ENCODE measurements around the gene FRAT1. TPM values are rescaled to one million over a fixed set of nuclear protein-coding genes. Genes with fewer than 3 reads are reported as not detected.

FRAT1 gene
- total RNA-seq, 2 experiments from 2014 or later = 5.5 to 5.7 TPM

GRCh38 chr10:97355571-97355975 lies 36.5 kb downstream of the FRAT1 start:
- H3K9me3 Mint-ChIP-seq (ENCODE audit: low read depth) = no peaks in the 10 kb centered on the region
- no peaks in the 10 kb centered on the region for H3K27me3 Mint-ChIP-seq
- ATAC-seq (no peak), DNase-seq (no peak)
- no peak overlapping the region for H3K27ac Mint-ChIP-seq
- peaks cover 2% of the 10 kb centered on the region for H3K36me3 Mint-ChIP-seq
- CTCF ChIA-PET = interaction anchor here (0.6 to 1.6 kb wide), 6 partner anchors 8 to 553 kb away, joined by 3 to 8 read pairs (median 4); no protein-coding TSS in a partner anchor
- H3K4me3 Mint-ChIP-seq = no peak overlapping the region
- peaks cover 8% of the 10 kb centered on the region for H3K4me1 Mint-ChIP-seq

DNA sequence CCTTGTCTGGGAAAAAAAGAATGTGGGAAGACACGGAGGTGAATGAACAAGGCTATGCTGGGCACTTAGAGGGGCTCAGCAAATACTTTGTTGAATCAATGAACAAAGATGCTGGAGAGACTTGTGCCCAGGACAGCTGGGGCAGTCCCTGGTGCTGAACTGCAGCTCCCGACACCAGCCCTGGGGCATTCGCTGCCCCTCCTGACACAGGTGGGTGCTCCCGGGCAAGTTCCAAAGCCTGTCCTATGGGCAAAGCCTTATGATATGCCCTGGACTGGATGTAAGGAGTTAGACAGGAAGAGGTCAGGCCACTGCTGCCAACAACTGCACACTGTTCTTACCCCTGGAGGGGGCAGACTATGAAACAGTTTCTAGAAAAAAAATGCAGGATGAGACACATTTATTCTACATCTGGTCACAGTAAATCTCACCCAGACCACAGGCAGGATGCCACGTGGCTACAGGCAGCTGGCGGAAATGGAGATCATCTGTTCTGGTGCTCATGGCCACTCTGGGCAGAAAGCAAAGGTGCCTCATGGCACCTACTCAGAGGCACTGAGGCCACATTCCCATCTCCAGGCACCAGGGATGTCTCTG lies 37.3 kb downstream of the FRAT1 start:
- Mint-ChIP-seq H3K4me3 (no peak overlapping the region), H3K4me1 (peaks cover 8% of the 10 kb centered on the region), H3K9me3 (ENCODE audit: low read depth) (no peaks in the 10 kb centered on the region), H3K27me3 (no peaks in the 10 kb centered on the region), H3K36me3 (peaks cover 2% of the 10 kb centered on the region), H3K27ac (peak overlapping the region; percentile 35)
- DNase-seq (peak; percentile 56), ATAC-seq (peak; percentile 58)
- CTCF ChIA-PET = interaction anchor here (0.6 to 1.6 kb wide), 8 partner anchors 7 to 283 kb away, joined by 3 to 8 read pairs (median 3); partner anchors contain the start of gene RRP12

GRCh38 chr10:97356918-97357317 lies 37.8 kb downstream of the FRAT1 start:
- H3K4me3 Mint-ChIP-seq = no peak overlapping the region
- H3K27me3 Mint-ChIP-seq = no peaks in the 10 kb centered on the region
- CTCF ChIA-PET = interaction anchor here (0.8 to 1.2 kb wide), 3 partner anchors 36 to 83 kb away, joined by 3 read pairs; partner anchors contain the start of gene RRP12
- H3K27ac Mint-ChIP-seq = no peak overlapping the region
- peaks cover 8% of the 10 kb centered on the region for H3K4me1 Mint-ChIP-seq
- no peak for DNase-seq
- peaks cover 2% of the 10 kb centered on the region for H3K36me3 Mint-ChIP-seq
- no peaks in the 10 kb centered on the region for H3K9me3 Mint-ChIP-seq (ENCODE audit: low read depth)
- no peak for ATAC-seq

GRCh38 chr10:97358349-97358748 lies 39.3 kb downstream of the FRAT1 start:
- H3K9me3 Mint-ChIP-seq (ENCODE audit: low read depth) = no peaks in the 10 kb centered on the region
- peaks cover 8% of the 10 kb centered on the region for H3K4me1 Mint-ChIP-seq
- H3K27ac Mint-ChIP-seq = no peak overlapping the region
- ATAC-seq (no peak), DNase-seq (no peak)
- CTCF ChIA-PET = interaction anchor here (0.7 kb wide), 1 partner anchor 43 kb away, joined by 3 read pairs; no protein-coding TSS in a partner anchor
- peaks cover 2% of the 10 kb centered on the region for H3K36me3 Mint-ChIP-seq
- H3K4me3 Mint-ChIP-seq = no peak overlapping the region
- no peaks in the 10 kb centered on the region for H3K27me3 Mint-ChIP-seq

DNA sequence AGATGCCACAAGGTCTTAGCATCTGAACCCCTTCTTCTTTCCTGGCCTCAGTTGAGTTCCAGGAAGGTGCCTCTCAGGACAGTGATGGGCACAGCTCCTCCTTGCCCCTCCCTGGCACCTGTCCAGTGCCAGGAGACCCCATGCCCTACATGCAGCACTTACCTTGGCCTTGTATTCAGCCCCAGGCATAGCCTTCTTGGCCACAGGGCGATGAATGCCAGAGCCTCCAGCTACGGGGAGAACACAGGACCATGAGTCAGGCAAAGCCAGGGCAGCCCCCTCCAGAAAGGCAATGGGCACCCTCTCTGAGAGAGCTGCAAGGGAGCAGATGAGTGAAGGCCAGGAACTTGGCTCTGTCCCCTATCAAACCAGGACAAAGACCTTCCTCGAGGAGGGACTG lies 39.7 kb downstream of the FRAT1 start:
- Mint-ChIP-seq H3K27me3 (no peaks in the 10 kb centered on the region), H3K4me1 (peaks cover 8% of the 10 kb centered on the region), H3K9me3 (ENCODE audit: low read depth) (no peaks in the 10 kb centered on the region), H3K27ac (no peak overlapping the region), H3K36me3 (peaks cover 2% of the 10 kb centered on the region), H3K4me3 (no peak overlapping the region)
- ATAC-seq (no peak), DNase-seq (no peak)
- CTCF ChIA-PET = interaction anchor here (1.0 kb wide), 1 partner anchor 80 kb away, joined by 5 read pairs; no protein-coding TSS in a partner anchor

DNA sequence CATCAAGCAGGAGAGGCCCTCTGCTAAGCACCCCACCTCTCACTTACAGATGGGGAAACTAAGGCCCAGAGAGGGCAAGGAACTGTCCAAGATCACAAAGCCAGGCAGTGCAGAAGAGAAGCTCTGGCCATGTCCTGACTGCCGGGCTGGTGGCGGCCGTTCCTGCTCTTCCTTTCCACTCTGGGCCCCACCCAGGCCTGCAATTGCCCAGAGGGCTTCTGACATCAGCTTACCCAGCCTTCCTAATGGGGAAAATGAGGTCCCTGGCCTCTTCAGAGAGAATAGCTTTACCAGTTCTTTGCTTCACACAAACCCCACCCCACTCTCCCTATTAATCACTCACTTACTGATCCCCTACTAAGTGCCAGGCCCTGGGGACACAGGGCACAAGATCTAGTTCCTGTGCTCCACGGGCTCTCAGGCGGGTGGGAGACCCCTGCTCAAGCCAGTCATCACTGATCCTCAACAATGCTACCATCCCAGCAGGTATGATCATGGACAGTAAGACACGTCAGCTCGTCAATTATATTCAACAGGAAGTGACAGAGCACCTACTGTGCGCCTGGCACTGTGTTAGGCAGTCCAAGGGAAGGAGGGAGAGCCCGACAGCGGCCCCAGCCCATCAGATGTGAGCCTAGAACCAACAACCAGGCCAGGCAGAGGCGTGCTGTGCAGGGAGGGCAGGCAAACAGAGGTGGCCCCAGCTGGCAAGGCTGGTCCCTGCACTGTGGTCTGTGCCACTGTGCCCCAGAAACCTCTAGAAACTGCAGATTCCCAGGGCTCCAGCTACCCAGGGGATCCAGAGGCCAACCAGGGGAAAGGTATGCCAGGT lies 41.9 kb downstream of the FRAT1 start:
- no peak for DNase-seq
- no peaks in the 10 kb centered on the region for H3K27me3 Mint-ChIP-seq
- no peak overlapping the region for H3K4me3 Mint-ChIP-seq
- CTCF ChIA-PET = no interaction called here
- H3K9me3 Mint-ChIP-seq (ENCODE audit: low read depth) = no peaks in the 10 kb centered on the region
- ATAC-seq = no peak
- H3K36me3 Mint-ChIP-seq = peaks cover 9% of the 10 kb centered on the region
- H3K27ac Mint-ChIP-seq = no peak overlapping the region
- peaks cover 5% of the 10 kb centered on the region for H3K4me1 Mint-ChIP-seq

GRCh38 chr10:97361537-97361901 lies 42.4 kb downstream of the FRAT1 start:
- no peak for DNase-seq
- H3K9me3 Mint-ChIP-seq (ENCODE audit: low read depth) = no peaks in the 10 kb centered on the region
- peaks cover 2% of the 10 kb centered on the region for H3K4me1 Mint-ChIP-seq
- ATAC-seq = no peak
- no peak overlapping the region for H3K4me3 Mint-ChIP-seq
- CTCF ChIA-PET = no interaction called here
- H3K27ac Mint-ChIP-seq = no peak overlapping the region
- peaks cover 9% of the 10 kb centered on the region for H3K36me3 Mint-ChIP-seq
- no peaks in the 10 kb centered on the region for H3K27me3 Mint-ChIP-seq

DNA sequence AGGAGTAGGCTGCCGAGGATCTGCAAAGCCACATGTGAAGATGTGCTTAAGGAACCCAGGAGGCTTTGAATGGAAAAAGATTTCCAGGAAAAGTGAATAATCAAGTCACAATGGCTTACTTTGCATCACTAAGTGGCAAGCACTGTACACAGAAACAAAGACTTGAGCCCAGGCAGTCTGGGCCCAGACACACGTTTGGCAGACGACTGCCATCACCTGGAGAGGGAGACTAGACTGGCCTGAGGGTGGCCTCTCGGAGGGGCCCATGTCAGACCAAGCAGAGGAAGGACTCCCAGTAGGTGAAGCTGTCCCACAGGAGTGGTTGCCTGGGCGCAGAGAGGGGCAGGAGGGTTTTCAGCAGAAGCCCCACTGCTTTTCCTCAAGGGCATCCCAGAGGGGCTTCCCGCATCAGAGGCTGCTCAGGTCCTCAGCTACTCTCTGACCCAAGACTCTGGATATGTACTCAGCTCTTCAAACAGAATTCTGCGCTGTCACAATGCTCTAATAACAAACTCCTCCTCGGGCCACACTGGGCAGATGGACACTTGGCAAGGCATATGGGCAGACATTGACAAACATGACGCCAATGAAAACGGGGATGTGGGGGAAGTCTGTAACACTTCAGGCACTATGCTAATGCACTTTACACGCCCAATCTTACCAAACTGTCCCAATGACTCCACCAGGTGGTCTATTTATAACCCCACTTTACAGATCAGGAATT lies 43.4 kb downstream of the FRAT1 start:
- Mint-ChIP-seq H3K36me3 (peaks cover 6% of the 10 kb centered on the region), H3K4me1 (no peaks in the 10 kb centered on the region), H3K4me3 (no peak overlapping the region), H3K9me3 (ENCODE audit: low read depth) (no peaks in the 10 kb centered on the region), H3K27me3 (no peaks in the 10 kb centered on the region), H3K27ac (no peak overlapping the region)
- no peak for DNase-seq
- CTCF ChIA-PET = no interaction called here
- no peak for ATAC-seq

DNA sequence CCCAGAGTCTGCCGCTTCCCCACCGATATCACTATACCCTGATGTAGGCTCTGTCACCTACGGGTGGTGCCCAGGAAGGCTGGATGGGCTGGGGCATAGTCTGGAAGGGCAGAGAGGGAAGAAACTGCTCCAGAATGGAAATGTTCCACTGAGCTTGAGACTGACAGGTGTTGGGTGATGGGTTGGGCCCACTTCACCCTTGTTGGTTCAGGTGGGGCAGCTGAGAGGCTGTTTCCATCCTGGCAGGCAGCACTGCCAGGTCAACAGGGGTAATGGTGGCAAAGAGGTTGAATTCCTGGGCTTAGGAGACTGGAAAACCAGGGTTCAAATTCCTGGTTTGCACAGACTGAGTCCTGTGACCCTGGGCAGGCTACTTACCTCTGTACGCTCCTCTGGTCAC lies 44.0 kb downstream of the FRAT1 start:
- Mint-ChIP-seq H3K27me3 (no peaks in the 10 kb centered on the region), H3K27ac (no peak overlapping the region), H3K4me3 (no peak overlapping the region), H3K36me3 (peaks cover 6% of the 10 kb centered on the region), H3K4me1 (no peaks in the 10 kb centered on the region), H3K9me3 (ENCODE audit: low read depth) (no peaks in the 10 kb centered on the region)
- ATAC-seq (no peak), DNase-seq (no peak)
- CTCF ChIA-PET = interaction anchor here (0.7 kb wide), 1 partner anchor 7 kb away, joined by 3 read pairs; no protein-coding TSS in a partner anchor

DNA sequence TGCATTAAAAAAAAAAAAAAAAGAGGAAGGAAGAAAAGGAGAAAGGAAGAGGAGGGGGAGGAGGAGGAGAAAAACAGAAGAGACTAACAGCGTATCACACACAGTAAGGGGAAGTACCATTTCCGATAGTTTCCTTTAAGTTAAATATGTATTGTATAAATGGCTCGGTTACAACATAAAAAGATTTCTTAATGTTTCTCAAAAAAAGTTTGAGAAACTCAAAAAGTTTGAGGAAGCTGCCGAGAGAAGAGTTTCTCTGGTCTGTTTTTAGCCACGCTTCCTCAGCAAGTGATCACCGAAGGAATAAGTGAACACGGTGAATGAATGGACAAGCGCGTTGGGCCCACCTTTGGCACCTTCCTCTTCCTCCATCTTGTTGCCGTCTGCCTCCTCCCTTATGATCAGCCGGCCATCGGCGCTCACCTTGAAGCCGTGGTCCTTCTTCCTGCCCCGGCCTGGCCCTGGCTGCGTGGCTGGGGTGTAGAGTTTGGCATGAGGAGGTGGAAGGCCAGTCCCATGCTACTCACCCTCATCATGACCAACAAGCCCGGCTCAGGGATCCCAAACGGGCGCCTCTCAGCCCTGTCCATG lies 46.8 kb downstream of the FRAT1 start:
- Mint-ChIP-seq H3K27me3 (no peaks in the 10 kb centered on the region), H3K9me3 (ENCODE audit: low read depth) (no peaks in the 10 kb centered on the region), H3K36me3 (peaks cover 6% of the 10 kb centered on the region), H3K4me3 (no peak overlapping the region), H3K27ac (no peak overlapping the region), H3K4me1 (no peaks in the 10 kb centered on the region)
- ATAC-seq (no peak), DNase-seq (no peak)
- CTCF ChIA-PET = interaction anchor here (1.0 kb wide), 1 partner anchor 155 kb away, joined by 3 read pairs; no protein-coding TSS in a partner anchor

DNA sequence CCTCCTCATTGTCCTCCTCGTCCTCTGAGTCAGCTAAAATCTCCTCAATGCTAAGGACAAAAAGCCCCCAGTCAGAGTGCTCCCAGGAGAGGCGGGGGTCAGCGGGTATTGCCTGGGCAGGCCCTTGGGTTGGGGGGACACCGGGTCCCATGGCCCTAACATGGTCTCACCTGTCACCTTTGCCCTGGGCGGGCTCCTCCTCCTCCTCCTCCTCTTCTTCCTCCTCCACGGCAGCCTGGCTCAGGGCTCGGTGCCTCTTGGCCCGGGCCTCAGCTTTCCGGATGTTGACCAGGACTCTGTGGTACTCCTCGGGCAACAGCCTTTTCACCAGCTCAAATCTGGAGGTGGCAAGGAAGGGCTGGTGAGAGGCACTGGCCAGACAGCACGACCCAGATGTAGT lies 47.5 kb downstream of the FRAT1 start:
- Mint-ChIP-seq H3K4me1 (no peaks in the 10 kb centered on the region), H3K27ac (no peak overlapping the region), H3K9me3 (ENCODE audit: low read depth) (no peaks in the 10 kb centered on the region), H3K27me3 (no peaks in the 10 kb centered on the region), H3K4me3 (no peak overlapping the region), H3K36me3 (peaks cover 8% of the 10 kb centered on the region)
- DNase-seq (no peak), ATAC-seq (no peak)
- CTCF ChIA-PET = interaction anchor here (1.0 to 1.1 kb wide), 2 partner anchors 88 to 156 kb away, joined by 3 read pairs; no protein-coding TSS in a partner anchor

GRCh38 chr10:97367126-97367649 lies 48.1 kb downstream of the FRAT1 start:
- no peaks in the 10 kb centered on the region for H3K27me3 Mint-ChIP-seq
- no peaks in the 10 kb centered on the region for H3K9me3 Mint-ChIP-seq (ENCODE audit: low read depth)
- CTCF ChIA-PET = interaction anchor here (1.1 kb wide), 1 partner anchor 88 kb away, joined by 3 read pairs; no protein-coding TSS in a partner anchor
- no peak for ATAC-seq
- DNase-seq = no peak
- H3K36me3 Mint-ChIP-seq = peaks cover 11% of the 10 kb centered on the region
- no peaks in the 10 kb centered on the region for H3K4me1 Mint-ChIP-seq
- no peak overlapping the region for H3K27ac Mint-ChIP-seq
- no peak overlapping the region for H3K4me3 Mint-ChIP-seq
